ENCODE results near the gene PREB.
"Not testable (repeated sequence)": the region's sequence is repeated elsewhere in the genome, so short reads cannot be mapped to it uniquely, and the experiment has no call there.

PREB gene

GRCh38 chr2:27133905-27134780, at the start of gene PREB:
TSS of gene PREB (minus strand) at chr2:27134636. CDS start at chr2:27134421, 215 bp downstream.
- DNase-seq = peak; percentile 88

- no peak for DNase-seq
Measured at GRCh38 chr2:27184115-27184514, 49.7 kb upstream of the PREB start.

GRCh38 chr2:27182346-27182745, 47.9 kb upstream of the PREB start:
- no peak for DNase-seq

DNA sequence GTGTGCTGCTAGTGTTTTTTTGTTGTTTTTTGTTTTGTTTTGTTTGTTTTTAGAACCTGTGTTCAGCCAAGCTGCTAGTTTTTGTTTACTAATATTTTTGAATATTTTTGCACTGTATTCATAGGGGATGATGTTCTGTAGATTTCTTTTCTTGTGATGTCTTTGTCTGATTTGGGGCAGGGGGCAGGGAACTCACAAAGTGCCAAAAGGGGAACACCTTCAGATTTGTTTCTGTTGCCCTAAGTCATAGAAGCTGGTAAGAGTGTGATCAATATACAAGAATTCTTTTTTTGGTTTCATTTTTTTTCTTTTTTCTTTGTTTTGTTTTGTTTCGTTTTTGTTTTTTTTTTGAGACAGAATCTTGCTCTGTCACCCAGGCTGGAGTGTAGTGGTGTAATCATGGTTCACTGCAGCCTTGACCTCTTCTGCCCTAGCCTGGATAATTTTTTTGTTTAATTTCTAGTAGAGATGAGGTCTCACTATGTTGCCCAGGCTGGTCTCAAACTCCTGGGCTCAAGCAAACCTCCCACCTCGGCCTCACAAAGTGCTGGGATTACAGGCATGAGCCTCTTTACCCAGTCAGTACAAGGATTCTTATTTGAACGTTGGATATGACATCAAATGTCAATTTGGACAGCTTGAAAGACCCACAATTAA, 45.0 kb upstream of the PREB start:
- no peak for DNase-seq

- no peak for DNase-seq
Measured at GRCh38 chr2:27178469-27178868, 44.0 kb upstream of the PREB start.

- DNase-seq = no peak
Measured at GRCh38 chr2:27177441-27178351, 43.3 kb upstream of the PREB start.

DNA sequence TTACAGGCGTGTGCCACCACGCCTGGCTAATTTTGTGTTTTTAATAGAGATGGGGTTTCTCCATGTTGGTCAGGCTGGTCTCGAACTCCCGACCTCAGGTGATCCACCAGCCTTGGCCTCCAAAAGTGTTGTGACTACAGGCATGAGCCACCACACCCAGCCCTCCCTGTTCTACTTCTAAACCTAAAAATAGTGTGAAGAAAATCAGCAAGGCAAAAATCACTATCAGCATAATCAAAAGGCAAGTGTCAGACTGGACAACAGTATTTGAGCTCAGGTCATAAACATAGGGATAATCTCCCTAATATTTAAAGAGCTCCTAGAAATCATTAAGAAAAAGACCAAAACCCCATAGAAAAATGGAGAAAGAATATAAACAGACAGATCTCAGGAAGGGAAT, 41.3 kb upstream of the PREB start:
- not testable (repeated sequence) for DNase-seq

GRCh38 chr2:27175330-27175729, 40.9 kb upstream of the PREB start:
- DNase-seq = no peak

DNA sequence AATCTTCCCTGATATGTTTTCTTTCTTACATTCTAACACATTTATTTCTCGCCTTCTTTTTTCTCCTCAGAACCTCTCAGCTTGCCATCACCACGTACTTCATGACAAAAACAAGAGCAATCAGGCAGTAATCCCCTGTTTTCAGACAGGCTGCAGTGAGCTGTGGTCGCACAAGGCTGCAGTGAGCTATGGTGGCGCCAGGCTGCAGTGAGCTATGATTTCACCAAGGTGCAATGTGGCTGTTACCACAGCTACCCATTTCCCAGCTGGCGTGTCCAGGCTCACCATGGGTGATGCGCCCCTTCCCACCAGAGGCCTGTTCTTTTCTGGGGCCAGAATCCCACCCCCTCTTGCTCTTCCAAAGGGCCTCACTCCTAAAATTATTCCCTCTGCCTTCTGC, 40.2 kb upstream of the PREB start:
- DNase-seq = no peak

GRCh38 chr2:27171351-27171848, 37.0 kb upstream of the PREB start:
- DNase-seq = no peak

- DNase-seq = no peak
Measured at GRCh38 chr2:27170581-27171337, 36.3 kb upstream of the PREB start.

DNA sequence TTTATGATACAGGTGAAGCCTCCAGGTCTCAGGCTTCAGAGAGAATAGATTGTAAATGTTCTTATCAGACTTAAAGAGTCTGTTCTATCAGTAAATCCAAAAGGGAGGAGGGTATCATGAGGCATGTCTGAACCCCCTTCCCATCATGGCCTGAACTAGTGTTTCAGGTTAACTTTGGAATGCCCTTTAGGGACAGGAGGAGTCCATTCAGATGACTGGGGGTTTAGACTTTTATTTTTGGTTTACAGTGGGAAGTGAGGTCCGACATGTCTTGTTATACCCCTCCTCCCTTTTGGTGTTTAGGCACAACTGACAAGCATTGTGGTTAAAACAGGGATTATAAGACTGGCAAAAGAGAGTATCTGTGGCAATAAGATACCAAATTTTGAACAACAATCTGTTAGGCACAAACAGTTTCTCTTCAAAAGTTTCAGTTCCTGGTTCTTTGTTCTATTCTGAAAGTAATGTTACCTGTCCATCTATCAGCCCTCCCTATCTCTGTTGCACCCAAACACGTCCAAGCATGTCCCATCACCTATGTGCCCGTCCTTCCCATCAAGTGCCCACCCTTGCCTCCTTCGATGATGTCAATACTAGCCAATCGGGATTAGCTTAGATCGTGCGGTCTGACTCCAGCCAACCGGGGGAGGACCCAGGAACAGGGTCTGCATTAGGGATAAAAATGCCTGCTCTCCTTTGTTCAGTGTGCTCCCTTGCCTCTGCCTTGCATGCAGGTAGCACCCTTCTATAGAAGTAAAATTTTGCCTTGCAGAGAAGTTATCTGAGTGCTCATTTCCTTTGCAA, 30.7 kb upstream of the PREB start:
- no peak for DNase-seq

GRCh38 chr2:27162151-27163121, 28.0 kb upstream of the PREB start:
- DNase-seq = no peak

DNA sequence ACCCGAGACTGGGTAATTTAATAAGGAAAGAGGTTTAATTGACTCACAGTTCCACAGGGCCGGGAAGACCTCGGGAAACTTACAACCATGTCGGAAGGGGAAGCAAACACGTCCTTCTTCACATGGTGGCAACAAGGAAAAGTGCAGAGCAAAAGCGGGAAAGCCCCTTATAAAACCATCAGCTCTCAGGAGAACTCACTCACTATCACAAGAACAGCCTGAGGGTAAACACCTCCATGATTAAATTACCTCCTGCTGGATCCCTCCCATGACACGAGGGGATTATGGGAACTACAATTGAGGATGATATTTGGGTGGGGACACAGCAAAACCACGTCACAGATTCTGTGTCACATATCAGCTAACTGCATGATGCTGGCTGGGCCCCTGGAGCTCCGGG, 25.8 kb upstream of the PREB start:
- no peak for DNase-seq

DNA sequence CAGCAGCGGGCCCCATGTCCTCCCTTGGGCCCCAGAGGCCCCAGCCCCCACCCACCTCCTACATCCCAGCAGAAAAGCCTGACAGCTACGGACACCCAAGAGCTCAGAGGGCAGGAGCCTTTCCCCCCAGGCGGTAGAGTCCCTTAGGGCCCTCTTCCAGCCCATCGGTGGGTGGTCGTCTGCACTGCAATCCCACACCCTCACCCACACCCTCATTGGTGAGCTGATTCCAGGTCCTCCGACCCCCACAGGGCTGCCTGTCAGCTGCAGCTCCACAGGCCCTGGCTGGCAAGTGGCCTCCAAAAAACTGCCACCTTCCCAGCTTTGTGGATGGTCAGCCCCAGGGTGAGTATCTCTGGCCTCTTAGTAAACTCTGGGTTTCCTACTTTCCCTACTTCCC, 24.8 kb upstream of the PREB start:
- no peak for DNase-seq

DNA sequence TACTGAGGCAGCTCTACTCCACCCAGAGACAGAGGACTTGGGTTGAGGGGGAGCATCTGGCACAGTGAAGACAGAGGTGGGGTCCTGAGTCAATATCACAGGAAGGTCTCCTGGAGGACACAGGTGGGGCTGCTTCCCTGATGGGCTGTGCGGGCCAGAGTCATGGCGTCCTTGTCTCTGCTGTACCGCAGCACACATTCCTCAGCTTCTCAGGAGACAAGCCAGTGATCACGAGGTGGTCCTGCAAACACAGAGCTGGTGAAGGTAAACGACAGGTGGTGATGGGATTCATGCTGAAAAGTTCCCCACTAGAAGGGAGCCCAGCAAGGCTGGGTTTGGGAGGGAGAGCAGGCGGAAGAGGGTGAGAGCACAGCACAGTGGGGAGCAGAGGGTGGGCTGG, 24.0 kb upstream of the PREB start:
- no peak for DNase-seq

GRCh38 chr2:27155069-27155520, 20.7 kb upstream of the PREB start:
- no peak for DNase-seq

GRCh38 chr2:27154488-27154887, 20.1 kb upstream of the PREB start:
- DNase-seq = no peak

DNA sequence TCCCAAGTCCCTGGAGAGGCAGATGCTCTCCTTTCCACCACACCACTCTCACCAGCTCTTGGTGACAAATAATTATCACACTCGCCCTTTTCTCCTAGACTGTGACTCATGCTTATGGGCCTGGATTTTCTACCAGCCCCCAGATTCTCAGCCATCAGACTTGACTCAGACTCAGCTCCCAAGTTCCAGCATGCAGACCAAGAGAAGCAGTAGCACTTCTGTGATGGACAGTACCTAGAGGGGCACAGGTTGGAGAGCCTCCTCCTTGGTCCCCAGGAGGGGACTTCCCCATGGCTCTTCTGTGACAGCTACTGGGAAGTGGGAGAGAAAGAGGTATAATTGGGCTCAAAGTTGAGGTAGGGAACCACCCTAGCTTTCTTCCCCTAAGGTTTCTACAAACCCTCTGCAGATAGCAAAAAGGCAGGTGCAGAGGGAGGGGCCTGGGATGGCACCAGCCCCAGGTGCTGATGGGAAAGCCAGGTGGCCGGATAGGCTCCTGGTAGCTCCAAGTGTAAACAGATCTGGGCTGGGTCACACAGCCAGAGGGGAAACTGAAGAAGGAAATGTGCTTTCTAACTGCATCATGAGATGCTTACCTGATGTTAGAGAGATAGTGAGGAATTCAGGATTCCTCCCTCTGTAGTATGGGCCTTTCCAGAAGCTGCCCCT, 18.5 kb upstream of the PREB start:
- no peak for DNase-seq

Measured in NCI-H748 treated with DMSO at 0.1 percent for 48 hours (cell line).